HEK293 (cell line): ENCODE measurements around the gene ZAP70.

ENCODE experiments used
- CTCF ChIA-PET: fragments of 350-600 bp; formaldehyde crosslinking; extraction: SDS; loops from one replicate; lab custom pipeline; 2021; ENCODE audit warnings: antibody characterized with exemption; lab: Yijun Ruan, JAX
- POLR2A ChIA-PET: fragments of 300-600 bp; formaldehyde crosslinking; extraction: SDS; loops from one replicate; lab custom pipeline; 2020; ENCODE audit warnings: antibody characterized with exemption, inconsistent platforms; lab: Yijun Ruan, JAX
- H3K27ac ChIP-seq: fragments of 200-500 bp; sonication (Bioruptor generic); 2 replicates; pipeline ENCODE4 v1.5.1; 2014; ENCODE audit warnings: low read depth, low read length, control low read depth, inconsistent platforms; ENCODE audit errors: extremely low read depth
- H3K36me3 ChIP-seq, 2 experiments: fragments of 200-500 bp in 1 of 2; sonication (Bioruptor generic) in 1 of 2; 1 replicate in 1 of 2; 2 replicates in 1 of 2; pipeline ENCODE4 v1.5.1; 2014 to 2017; ENCODE audit warnings: inconsistent platforms in 2 of 2, low read length in 2 of 2; ENCODE audit not compliant: control insufficient read depth in 2 of 2, insufficient read depth in 1 of 2
- H3K4me1 ChIP-seq: fragments of 200-500 bp; sonication (Bioruptor generic); 2 replicates; pipeline ENCODE4 v1.5.1; 2014; ENCODE audit warnings: mild to moderate bottlenecking, low read length, inconsistent platforms; ENCODE audit not compliant: control insufficient read depth, insufficient read depth
- H3K4me3 ChIP-seq: 2 replicates; pipeline ENCODE4 v1.5.1; 2011; ENCODE audit warnings: low read depth, mild to moderate bottlenecking, control low read depth, low read length, moderate library complexity
- H3K9me3 ChIP-seq: fragments of 200-500 bp; sonication (Bioruptor generic); 2 replicates; pipeline ENCODE4 v1.5.1; 2014; ENCODE audit warnings: low read depth, low read length, inconsistent platforms; ENCODE audit not compliant: control insufficient read depth, insufficient read depth
- AEBP2 ChIP-seq: fragments of 450-650 bp; formaldehyde crosslinking; IDR thresholded peaks from 2 replicates; pipeline ENCODE4 v1.5.1; 2016; ENCODE audit warnings: missing biosample characterization, missing genetic modification characterization, borderline replicate concordance
- BCL11B ChIP-seq: fragments of 450-650 bp; formaldehyde crosslinking; IDR thresholded peaks from 2 replicates; pipeline ENCODE4 v1.5.1; 2016; ENCODE audit warnings: low read depth, missing biosample characterization, missing genetic modification characterization
- EGR2 ChIP-seq: fragments of 450-650 bp; formaldehyde crosslinking; IDR thresholded peaks from 2 replicates; pipeline ENCODE4 v1.5.1; 2016; ENCODE audit warnings: low read depth, missing biosample characterization, missing genetic modification characterization
- GLIS1 ChIP-seq: fragments of 450-650 bp; formaldehyde crosslinking; IDR thresholded peaks from 2 replicates; pipeline ENCODE4 v1.5.1; 2016; ENCODE audit warnings: missing biosample characterization, missing genetic modification characterization
- OVOL3 ChIP-seq: fragments of 450-650 bp; formaldehyde crosslinking; IDR thresholded peaks from 2 replicates; pipeline ENCODE4 v1.5.1; 2016; ENCODE audit warnings: missing biosample characterization, missing genetic modification characterization
- PRDM10 ChIP-seq: fragments of 450-650 bp; formaldehyde crosslinking; IDR thresholded peaks from 2 replicates; pipeline ENCODE4 v1.5.1; 2016; ENCODE audit warnings: missing biosample characterization, missing genetic modification characterization
- PRDM6 ChIP-seq: fragments of 450-650 bp; formaldehyde crosslinking; IDR thresholded peaks from 2 replicates; pipeline ENCODE4 v1.5.1; 2017; ENCODE audit warnings: missing biosample characterization, missing genetic modification characterization
- TRIM28 ChIP-seq: IDR thresholded peaks from 2 replicates; pipeline ENCODE4 v1.6.1; 2011; ENCODE audit warnings: low read length, control low read depth, borderline replicate concordance
- ZBTB21 ChIP-seq: fragments of 450-650 bp; formaldehyde crosslinking; IDR thresholded peaks from 2 replicates; pipeline ENCODE4 v1.5.1; 2017; ENCODE audit warnings: missing biosample characterization, missing genetic modification characterization
- ZBTB26 ChIP-seq: fragments of 450-650 bp; formaldehyde crosslinking; optimal IDR thresholded peaks from 2 replicates; pipeline ENCODE3; 2016; ENCODE audit warnings: missing biosample characterization, mild to moderate bottlenecking, missing genetic modification characterization
- ZBTB7A ChIP-seq: fragments of 450-650 bp; formaldehyde crosslinking; IDR thresholded peaks from 2 replicates; pipeline ENCODE4 v1.5.1; 2016; ENCODE audit warnings: low read depth, missing biosample characterization, missing genetic modification characterization
- ZBTB8A ChIP-seq: fragments of 450-650 bp; formaldehyde crosslinking; IDR thresholded peaks from 2 replicates; pipeline ENCODE4 v1.5.1; 2016; ENCODE audit warnings: missing biosample characterization, missing genetic modification characterization
- ZFHX2 ChIP-seq: fragments of 450-650 bp; formaldehyde crosslinking; conservative IDR thresholded peaks from 2 replicates; pipeline ENCODE4 v1.5.1; 2016; ENCODE audit warnings: missing biosample characterization, missing genetic modification characterization
- ZNF132 ChIP-seq: fragments of 450-650 bp; formaldehyde crosslinking; IDR thresholded peaks from 2 replicates; pipeline ENCODE4 v1.5.1; 2017; ENCODE audit warnings: missing biosample characterization, missing genetic modification characterization, borderline replicate concordance
- ZNF175 ChIP-seq: fragments of 450-650 bp; formaldehyde crosslinking; IDR thresholded peaks from 2 replicates; pipeline ENCODE4 v1.5.1; 2016; ENCODE audit warnings: missing biosample characterization, missing genetic modification characterization
- ZNF394 ChIP-seq: fragments of 450-650 bp; formaldehyde crosslinking; IDR thresholded peaks from 2 replicates; pipeline ENCODE4 v1.5.1; 2016; ENCODE audit warnings: missing biosample characterization, missing genetic modification characterization, mild to moderate bottlenecking, moderate library complexity, borderline replicate concordance
- ZNF549 ChIP-seq: fragments of 450-650 bp; IDR thresholded peaks from 2 replicates; pipeline ENCODE4 v1.5.1; 2018; ENCODE audit warnings: missing biosample characterization, missing genetic modification characterization, mild to moderate bottlenecking, inconsistent platforms, moderate library complexity
- ZNF610 ChIP-seq: fragments of 450-650 bp; formaldehyde crosslinking; IDR thresholded peaks from 2 replicates; pipeline ENCODE4 v1.5.1; 2016; ENCODE audit warnings: missing biosample characterization, missing genetic modification characterization, borderline replicate concordance
- ZNF747 ChIP-seq: fragments of 450-650 bp; formaldehyde crosslinking; IDR thresholded peaks from 2 replicates; pipeline ENCODE4 v1.5.1; 2016; ENCODE audit warnings: missing biosample characterization, missing genetic modification characterization
- ZNF830 ChIP-seq: fragments of 450-650 bp; IDR thresholded peaks from 2 replicates; pipeline ENCODE4 v1.5.0; 2018; ENCODE audit warnings: missing biosample characterization, missing genetic modification characterization, low read depth, mild to moderate bottlenecking, moderate library complexity

Gene ZAP70

GRCh38 chr2:97731274-97732020, 18.1 kb downstream of the ZAP70 start:
- TF ChIP-seq GLIS1 (tag by site-specific recombination) (no peak), ZNF549 (tag by site-specific recombination) (no peak), ZNF830 (tag by site-specific recombination) (no peak), PRDM10 (tag by site-specific recombination) (no peak), OVOL3 (no peak), ZNF132 (tag by site-specific recombination) (no peak), ZNF394 (no peak), TRIM28 (no peak), BCL11B (tag by site-specific recombination) (no peak), ZNF175 (tag by site-specific recombination) (no peak)
- no peaks in the 10 kb centered on the region for H3K4me1 ChIP-seq
- ChIA-PET CTCF (interaction anchor here (0.8 to 1.4 kb wide), 2 partner anchors 9 to 35 kb away, joined by 7 read pairs; no protein-coding TSS in a partner anchor), POLR2A (no interaction called here)
- no peaks in the 10 kb centered on the region for H3K36me3 ChIP-seq
- H3K27ac ChIP-seq = no peak overlapping the region
- no peak overlapping the region for H3K4me3 ChIP-seq
- H3K9me3 ChIP-seq = no peaks in the 10 kb centered on the region

- Histone ChIP-seq H3K4me3 (no peak overlapping the region), H3K27ac (no peak overlapping the region), H3K9me3 (no peaks in the 10 kb centered on the region), H3K36me3 (no peaks in the 10 kb centered on the region), H3K4me1 (no peaks in the 10 kb centered on the region)
- TF ChIP-seq EGR2 (tag by site-specific recombination) = peak; percentile 52
- no peak for TF ChIP-seq ZBTB21 (tag by site-specific recombination)
- TF ChIP-seq ZNF549 (tag by site-specific recombination) = no peak
- TF ChIP-seq ZNF610 (tag by site-specific recombination) = no peak
- peak; percentile 53 for TF ChIP-seq ZFHX2 (tag by site-specific recombination)
- TF ChIP-seq ZNF175 (tag by site-specific recombination) = no peak
- CTCF ChIA-PET = no interaction called here
- POLR2A ChIA-PET = no interaction called here
Observed at GRCh38 chr2:97732436-97733340, 19.3 kb downstream of the ZAP70 start.

- ChIA-PET POLR2A (no interaction called here), CTCF (no interaction called here)
- Histone ChIP-seq H3K4me3 (no peak overlapping the region), H3K9me3 (no peaks in the 10 kb centered on the region), H3K36me3 (no peaks in the 10 kb centered on the region), H3K27ac (no peak overlapping the region), H3K4me1 (no peaks in the 10 kb centered on the region)
- TF ChIP-seq ZNF132 (tag by site-specific recombination) = no peak
- no peak for TF ChIP-seq ZBTB7A
- no peak for TF ChIP-seq ZBTB26
- TF ChIP-seq ZBTB8A (tag by site-specific recombination) = no peak
- no peak for TF ChIP-seq AEBP2 (tag by site-specific recombination)
- TF ChIP-seq ZNF747 (tag by site-specific recombination) = no peak
- TF ChIP-seq PRDM6 (tag by site-specific recombination) = no peak
Observed at GRCh38 chr2:97733341-97734035, 20.1 kb downstream of the ZAP70 start.
